HCEC 1CT (cell line): ENCODE measurements around the gene MFSD2B.
"Not testable (repeated sequence)": the region's sequence is repeated elsewhere in the genome, so short reads cannot be mapped to it uniquely, and the experiment has no call there.

Experiments
- DNase-seq: peaks from one replicate; pipeline ENCODE4 v3.0.0-alpha.2; 2017

Gene MFSD2B

GRCh38 chr2:24019729-24020128 is 9.8 kb downstream of the MFSD2B start:
- DNase-seq: no peak

- no peak for DNase-seq
Measured at GRCh38 chr2:24020244-24020643, 10.4 kb downstream of the MFSD2B start.

GRCh38 chr2:24021122-24021998 is 11.5 kb downstream of the MFSD2B start:
- DNase-seq: no peak

GRCh38 chr2:24022324-24022974 is 12.6 kb downstream of the MFSD2B start:
- no peak for DNase-seq

- no peak for DNase-seq
Measured at GRCh38 chr2:24022975-24023575, 13.2 kb downstream of the MFSD2B start.

- peak; percentile 54 for DNase-seq
Measured at GRCh38 chr2:24024018-24024417, 14.1 kb downstream of the MFSD2B start.

GRCh38 chr2:24024996-24025663 is 15.2 kb downstream of the MFSD2B start:
- DNase-seq: no peak

GRCh38 chr2:24026233-24026632 is 16.3 kb downstream of the MFSD2B start:
- no peak for DNase-seq

GRCh38 chr2:24038786-24039499 is 29.1 kb downstream of the MFSD2B start:
- no peak for DNase-seq

- DNase-seq: no peak
Measured at GRCh38 chr2:24040511-24040910, 30.6 kb downstream of the MFSD2B start.

GRCh38 chr2:24043133-24043532 is 33.2 kb downstream of the MFSD2B start:
- not testable (repeated sequence) for DNase-seq

GRCh38 chr2:24045511-24046508 is 35.9 kb downstream of the MFSD2B start:
- no peak for DNase-seq

GRCh38 chr2:24046599-24046929 is 36.7 kb downstream of the MFSD2B start:
- DNase-seq: peak; percentile 13

GRCh38 chr2:24046930-24047702 is 37.2 kb downstream of the MFSD2B start, which contains the start of gene WDCP:
TSS of gene WDCP (minus strand) at chr2:24047391. CDS start at chr2:24039494, 7,897 bp downstream.
- peak; percentile 99 for DNase-seq

- DNase-seq: no peak
Measured at GRCh38 chr2:24047703-24048033, 37.8 kb downstream of the MFSD2B start.

- no peak for DNase-seq
Measured at GRCh38 chr2:24048769-24049484, 39.0 kb downstream of the MFSD2B start.

GRCh38 chr2:24049485-24050021 is 39.7 kb downstream of the MFSD2B start, which contains the start of gene FKBP1B:
TSS of gene FKBP1B (plus strand) at chr2:24049741. CDS start at chr2:24049850, 109 bp downstream.
- peak; percentile 25 for DNase-seq

- no peak for DNase-seq
Measured at GRCh38 chr2:24050041-24050979, 40.4 kb downstream of the MFSD2B start.
